ENCODE measurements around the gene ABCA3.

Gene ABCA3

DNA sequence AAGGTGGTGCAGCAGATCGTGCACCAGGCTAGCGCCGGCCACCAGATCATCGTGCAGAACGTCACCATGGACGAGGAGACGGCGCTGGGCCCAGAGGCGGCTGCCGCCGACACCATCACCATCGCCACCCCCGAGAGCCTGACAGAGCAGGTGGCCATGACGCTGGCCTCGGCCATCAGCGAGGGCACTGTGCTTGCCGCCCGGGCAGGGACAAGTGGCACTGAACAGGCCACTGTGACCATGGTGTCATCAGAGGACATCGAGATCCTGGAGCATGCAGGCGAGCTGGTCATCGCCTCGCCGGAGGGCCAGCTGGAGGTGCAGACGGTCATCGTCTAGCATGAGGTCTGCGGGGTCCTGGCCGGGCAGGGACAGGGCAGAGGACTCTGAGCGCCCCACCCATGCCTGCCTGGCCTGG, 105.3 kb downstream of the ABCA3 start:
- no peak for DNase-seq (ENCODE audit: low read depth)

DNA sequence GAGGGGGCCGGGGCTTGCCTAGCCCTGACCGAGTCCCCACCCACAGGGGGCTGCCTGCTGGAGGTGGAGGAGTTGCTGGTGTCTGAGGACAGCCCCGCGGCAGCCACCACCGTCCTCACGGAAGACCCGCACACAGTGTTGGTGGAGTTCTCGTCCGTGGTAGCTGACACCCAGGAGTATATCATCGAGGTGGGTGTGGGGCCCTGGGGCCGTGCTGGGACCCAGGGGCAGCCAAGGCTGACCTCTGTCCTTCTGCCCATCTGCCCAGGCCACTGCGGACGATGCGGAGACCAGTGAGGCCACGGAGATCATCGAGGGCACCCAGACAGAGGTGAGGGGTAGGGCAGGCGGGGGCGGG, 105.7 kb downstream of the ABCA3 start:
- no peak for DNase-seq (ENCODE audit: low read depth)

DNA sequence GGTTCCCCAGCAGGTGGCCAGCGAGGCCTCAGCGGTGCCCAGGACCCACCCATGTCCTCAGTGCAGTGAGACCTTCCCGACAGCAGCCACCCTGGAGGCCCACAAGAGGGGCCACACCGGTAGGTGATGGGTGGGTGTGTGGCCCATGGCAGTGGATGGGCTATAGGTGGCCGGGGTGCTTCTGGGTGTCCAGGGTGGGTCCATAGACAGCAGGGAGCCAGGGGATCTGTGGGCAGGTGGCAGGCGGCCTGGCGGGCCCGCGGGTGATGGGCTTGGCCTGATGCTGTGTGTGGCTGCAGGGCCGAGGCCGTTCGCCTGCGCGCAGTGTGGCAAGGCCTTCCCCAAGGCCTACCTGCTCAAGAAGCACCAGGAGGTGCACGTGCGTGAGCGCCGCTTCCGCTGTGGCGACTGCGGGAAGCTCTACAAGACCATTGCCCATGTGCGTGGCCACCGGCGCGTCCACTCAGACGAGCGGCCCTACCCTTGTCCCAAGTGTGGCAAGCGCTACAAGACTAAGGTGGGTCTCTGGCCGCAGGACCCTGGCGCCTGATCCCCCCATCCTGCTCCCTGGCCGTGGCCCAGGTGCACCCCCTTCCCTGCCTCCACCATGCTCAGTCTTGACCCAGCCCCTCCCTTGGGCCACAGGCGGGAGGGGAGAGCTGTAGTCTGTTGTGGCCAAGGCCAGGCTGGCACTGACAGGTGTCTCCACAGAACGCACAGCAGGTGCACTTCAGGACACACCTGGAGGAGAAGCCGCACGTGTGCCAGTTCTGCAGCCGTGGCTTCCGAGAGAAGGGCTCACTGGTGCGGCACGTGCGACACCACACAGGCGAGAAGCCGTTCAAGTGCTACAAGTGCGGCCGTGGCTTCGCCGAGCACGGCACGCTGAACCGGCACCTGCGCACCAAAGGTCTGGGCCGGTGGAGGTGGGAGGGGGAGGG, 106.4 kb downstream of the ABCA3 start:
- no peak for DNase-seq (ENCODE audit: low read depth)

DNA sequence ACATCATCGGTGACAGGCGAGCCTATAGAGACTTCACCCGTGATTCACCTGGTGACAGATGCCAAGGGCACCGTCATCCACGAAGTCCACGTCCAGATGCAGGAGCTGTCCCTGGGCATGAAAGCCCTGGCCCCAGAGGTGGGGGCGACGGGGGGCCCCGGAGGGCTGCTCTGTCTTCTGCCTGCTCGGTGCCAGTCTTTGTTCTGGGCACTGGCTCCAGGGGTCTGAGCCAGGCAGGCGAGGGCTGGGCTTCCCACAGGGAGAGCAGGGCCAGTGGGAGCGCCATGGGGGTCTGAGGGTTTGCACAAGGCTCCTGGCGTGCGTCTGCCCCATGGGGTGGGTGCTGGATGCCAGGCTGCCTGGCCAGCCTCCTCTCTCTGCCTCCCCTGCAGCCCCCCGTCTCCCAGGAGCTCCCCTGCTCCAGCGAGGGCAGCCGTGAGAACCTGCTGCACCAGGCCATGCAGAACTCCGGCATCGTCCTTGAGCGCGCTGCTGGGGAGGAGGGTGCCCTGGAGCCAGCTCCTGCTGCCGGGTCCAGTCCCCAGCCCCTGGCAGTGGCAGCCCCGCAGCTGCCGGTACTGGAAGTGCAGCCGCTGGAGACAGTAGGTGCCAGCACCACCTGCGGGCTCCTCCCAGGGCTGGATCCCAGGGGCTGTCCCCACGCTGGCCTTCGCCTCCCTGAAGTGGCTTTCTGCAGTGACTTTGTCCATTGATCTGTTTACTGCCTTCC, 107.3 kb downstream of the ABCA3 start:
- DNase-seq (ENCODE audit: low read depth), result no peak

DNA sequence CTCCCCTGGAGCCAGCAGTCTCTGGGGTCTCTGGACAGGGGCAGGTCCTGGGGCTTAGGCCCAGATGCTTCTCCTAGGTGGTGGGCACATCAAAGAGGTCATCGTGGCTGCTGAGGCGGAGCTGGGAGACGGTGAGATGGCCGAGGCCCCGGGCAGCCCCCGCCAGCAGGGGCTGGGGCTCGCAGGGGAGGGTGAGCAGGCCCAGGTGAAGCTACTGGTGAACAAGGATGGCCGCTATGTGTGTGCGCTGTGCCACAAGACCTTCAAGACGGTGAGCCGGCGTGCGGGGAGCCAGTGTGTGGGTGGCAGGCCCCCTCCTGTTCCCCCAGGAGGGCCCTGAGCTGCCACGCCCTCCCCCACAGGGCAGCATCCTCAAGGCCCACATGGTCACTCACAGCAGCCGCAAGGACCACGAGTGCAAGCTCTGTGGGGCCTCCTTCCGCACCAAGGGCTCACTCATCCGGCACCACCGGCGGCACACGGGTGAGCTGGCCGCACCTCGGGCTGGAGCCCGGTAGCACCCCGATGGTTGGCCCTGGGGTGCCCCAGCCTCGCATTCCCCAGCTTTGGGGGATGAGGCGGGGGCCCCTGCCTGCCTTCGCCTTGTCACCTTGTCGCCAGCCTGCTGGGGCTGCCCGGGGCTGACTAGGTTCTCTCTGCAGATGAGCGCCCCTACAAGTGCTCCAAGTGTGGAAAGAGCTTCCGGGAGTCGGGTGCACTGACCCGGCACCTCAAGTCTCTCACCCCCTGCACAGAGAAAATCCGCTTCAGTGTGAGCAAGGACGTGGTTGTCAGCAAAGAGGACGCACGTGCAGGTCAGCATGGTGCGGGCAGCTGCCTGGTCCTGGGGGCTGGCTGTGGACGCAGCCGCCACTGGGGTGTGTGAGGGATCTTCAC, 108.2 kb downstream of the ABCA3 start:
- no peak for DNase-seq (ENCODE audit: low read depth)

DNA sequence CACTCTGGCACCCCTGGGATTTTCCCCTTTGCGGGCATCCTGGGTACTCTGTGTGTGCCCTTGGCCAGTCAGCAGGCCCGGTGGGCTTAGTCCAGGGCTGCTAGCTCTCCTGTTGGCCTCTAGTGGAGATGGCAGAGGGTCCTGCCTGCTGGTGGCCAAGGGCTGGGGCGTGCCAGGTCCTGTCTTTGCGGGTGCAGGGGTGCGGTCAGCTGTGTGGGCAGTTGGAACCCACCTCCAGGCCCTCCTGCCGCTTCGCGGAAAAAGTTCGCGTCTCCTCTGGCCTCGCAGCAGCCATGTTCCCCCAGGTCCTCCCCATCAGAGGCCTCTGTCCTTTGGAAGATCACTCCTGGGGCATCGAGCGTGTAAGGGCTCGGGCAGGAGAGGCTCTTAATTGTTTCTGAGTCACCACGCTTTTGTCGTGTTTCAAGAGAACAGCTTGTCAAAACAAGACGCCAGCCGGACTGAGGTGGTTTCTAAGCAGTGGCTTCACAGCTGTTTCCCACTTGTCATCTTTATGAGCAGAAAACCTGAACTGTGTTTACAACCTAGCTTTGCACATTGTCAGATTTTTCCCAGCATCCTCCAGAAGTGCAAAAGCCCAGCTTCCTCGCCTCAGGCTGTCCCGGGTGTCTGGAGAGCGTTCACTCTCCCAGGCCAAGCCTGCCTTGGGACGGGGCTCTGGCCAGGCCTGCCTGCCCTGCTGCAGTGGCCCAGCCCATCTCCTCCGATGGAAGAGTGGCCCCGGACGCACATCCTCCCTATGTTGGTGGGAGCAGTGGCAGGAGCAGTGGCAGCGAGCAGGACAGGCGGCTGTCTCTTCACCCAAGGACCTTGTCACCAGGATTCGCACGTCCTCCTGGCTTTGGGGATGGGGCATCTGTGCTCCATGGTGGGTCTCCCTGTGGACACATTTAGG, 109.3 kb downstream of the ABCA3 start:
- no peak for DNase-seq (ENCODE audit: low read depth)

DNA sequence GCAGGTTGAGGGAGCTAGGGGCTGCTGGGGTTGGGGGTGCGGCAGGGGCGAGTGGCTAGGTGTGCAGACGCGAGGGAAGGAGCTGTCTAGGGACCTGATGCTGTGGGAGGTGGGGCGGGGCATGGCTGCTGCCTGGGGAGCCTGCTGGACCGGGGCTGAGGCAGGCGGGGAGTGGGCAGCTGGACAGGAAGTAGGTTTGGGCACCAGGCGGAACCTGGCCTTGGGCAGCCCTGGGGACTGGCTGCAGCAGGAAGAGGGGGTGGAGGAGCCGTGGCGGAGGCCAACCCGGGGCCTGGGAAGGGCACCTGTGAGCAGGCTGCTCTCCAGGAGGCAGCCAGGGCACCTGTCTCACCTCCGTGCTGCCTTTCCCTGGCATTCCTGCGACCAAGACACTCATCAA, 110.2 kb downstream of the ABCA3 start:
- DNase-seq (ENCODE audit: low read depth), result no peak

DNA sequence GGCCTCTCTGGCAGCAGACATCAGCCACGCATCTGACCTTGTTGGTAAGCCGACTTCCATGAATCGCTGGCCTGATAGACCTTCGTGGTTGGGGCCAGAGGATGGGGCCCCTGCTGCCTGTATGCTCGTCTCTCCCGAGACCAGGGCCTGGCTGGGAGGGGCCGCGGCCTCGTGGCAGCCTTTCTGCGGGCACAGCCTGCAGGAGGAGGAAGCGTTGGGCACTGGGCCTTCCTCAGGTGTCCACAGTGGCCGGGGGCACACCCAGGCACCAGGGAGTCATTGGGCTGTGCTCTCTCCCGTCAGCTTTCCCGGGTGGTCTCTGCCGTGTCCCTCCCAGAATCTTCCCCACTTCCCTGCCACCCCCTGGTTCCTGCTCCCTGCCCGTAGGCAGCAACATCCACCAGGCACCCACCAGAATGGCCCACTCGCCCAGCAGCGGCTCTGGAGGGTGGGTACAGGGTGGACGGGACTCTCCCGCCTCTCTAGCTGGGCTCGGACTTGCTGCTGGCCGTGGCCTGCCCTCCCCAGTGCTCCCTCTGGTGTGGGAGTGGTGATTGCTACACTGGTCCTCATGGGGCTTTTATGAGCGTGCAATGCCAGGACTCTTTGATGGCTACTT, 110.8 kb downstream of the ABCA3 start:
- no peak for DNase-seq (ENCODE audit: low read depth)

DNA sequence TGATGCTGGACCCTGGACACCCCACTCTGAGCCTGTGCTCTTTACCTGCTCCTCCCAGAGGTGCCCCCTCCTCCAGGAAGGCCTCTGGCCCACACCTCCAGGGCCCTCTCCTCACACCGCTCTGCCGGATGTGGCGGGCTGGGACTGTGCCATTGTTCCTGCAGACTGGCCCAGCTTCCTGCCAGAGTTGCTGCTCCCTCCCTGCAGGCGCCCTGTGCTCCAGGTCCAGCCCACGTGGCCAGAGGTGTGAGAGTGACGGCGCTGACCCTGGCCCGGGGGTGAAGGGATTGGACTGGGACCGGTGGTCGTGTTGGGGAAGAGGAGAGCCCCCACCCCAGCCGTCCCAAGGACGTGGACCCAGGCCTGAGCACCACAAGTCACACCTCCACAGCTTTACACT, 111.4 kb downstream of the ABCA3 start:
- DNase-seq (ENCODE audit: low read depth), result no peak

DNA sequence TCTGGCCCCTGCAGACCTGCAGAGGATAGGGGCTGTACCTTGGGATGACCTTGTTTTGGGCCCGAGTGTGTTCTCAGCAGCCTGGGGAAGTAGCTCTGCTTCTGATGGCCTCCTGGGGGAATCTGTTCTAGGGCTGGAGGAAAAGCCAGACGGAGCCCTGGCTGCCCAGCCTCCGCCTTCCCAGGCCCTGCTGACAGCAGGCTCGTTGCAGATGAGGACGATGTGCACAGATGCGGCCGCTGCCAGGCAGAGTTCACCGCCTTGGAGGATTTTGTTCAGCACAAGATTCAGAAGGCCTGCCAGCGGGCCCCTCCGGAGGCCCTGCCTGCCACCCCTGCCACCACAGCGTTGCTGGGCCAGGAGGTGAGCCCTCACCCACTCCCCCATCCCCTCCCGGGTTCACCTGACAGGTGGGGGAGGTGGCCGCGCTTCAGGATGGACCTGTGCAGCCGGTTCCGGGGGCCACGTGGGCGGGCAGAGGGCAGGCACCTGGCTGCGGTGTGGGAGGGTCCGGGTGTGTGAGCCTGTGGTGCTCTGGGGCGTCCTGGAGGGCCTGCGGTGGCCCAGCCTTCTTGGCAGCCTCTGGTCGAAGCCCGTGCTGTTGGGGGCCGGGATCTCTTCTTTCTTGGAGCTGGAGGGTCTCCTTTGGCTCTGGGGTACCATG, 112.2 kb downstream of the ABCA3 start:
- DNase-seq (ENCODE audit: low read depth), result no peak

DNA sequence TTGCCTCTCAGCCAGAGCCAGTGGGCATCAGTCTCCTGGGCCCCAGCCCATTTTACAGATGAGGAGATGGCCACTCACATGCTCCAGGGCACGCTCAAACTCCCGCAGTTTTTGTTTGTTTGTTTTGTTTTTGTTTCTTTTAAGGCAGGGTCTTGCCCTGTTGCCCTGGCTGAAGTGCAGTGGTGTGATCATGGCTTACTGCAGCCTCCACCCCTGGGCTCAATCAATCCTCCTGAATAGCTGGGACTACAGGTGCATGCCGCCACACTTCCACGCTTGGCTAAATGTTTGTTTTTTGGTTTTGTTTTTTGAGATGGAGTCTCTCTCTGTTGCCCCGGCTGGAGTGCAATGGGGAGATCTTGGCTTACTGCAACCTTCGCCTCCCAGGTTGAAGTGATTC, 113.6 kb downstream of the ABCA3 start:
- no peak for DNase-seq (ENCODE audit: low read depth)

DNA sequence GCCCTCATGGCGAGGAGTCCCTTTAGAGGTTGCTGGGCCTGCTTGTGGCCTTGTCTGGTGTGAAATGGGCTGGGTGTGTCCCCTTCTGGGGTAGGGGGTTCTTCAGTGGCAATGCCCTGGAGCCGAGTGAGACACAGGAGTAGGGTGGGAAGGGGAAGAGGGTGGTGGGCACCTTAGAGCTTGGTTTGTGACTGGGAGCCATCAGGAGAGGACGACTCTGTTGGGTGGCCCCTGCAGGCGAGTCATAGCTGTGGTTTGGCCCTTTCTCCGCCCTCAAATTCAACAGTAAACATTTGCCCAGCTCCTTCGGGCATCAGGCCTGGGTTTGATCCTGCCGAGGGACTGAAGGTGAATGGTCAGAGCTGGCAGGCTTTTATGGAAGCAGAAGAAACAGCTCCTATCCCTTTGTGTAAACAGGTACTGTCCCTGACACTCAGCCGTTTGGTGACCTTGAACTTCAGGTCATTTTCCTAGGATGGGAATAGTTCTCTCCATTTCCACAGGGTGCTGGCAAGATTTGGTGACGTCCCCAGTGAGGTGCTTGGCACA, 114.2 kb downstream of the ABCA3 start:
- no peak for DNase-seq (ENCODE audit: low read depth)
